IMR-90 (cell line): ENCODE measurements around the gene TSNAXIP1. TPM values are rescaled to one million over a fixed set of nuclear protein-coding genes. Genes with fewer than 3 reads are reported as not detected.

Experiments used
- ATAC-seq: fragments of 200-7000 bp; cut with Tn5 transposase; 2 replicates; pipeline ENCODE4 v1.9.1; 2020; ENCODE audit warnings: low read depth, mild to moderate bottlenecking, moderate library complexity
- BruUV-seq: library from RNA; stranded (reverse); fragments of 400-500 nt; replicated peaks from 2 replicates; lab custom pipeline; 2021; lab: Mats Ljungman, UMichigan
- CTCF ChIA-PET: fragments of 300-600 bp; formaldehyde crosslinking; extraction: SDS; loops from one replicate; lab custom pipeline; 2021; ENCODE audit warnings: antibody characterized with exemption; lab: Yijun Ruan, JAX
- POLR2A ChIA-PET: fragments of 300-600 bp; sonication (Branson Sonifier 250); formaldehyde crosslinking; loops from one replicate; lab custom pipeline; 2022; ENCODE audit warnings: antibody characterized with exemption; ENCODE audit not compliant: unreplicated experiment; lab: Charles Lee
- DNase-seq: peaks from one replicate; pipeline ENCODE4 v3.0.0; 2013
- H2AFZ ChIP-seq: replicated peaks from 2 replicates; pipeline ENCODE3; 2013; ENCODE audit warnings: low read length, mild to moderate bottlenecking; ENCODE audit not compliant: poor library complexity
- H2AK5ac ChIP-seq: 2 replicates; pipeline ENCODE4 v1.6.1; 2013; ENCODE audit warnings: low read depth, low read length, inconsistent platforms
- H2AK9ac ChIP-seq: replicated peaks from 2 replicates; pipeline ENCODE3; 2013; ENCODE audit warnings: mild to moderate bottlenecking, low read depth, low read length, moderate library complexity; ENCODE audit not compliant: poor library complexity
- H2BK120ac ChIP-seq: 2 replicates; pipeline ENCODE4 v1.6.1; 2013; ENCODE audit warnings: low read depth, low read length, inconsistent platforms
- H2BK15ac ChIP-seq: 3 replicates; pipeline ENCODE4 v1.6.1; 2013; ENCODE audit warnings: low read depth, low read length, inconsistent platforms
- H2BK20ac ChIP-seq: 2 replicates; pipeline ENCODE4 v1.6.1; 2013; ENCODE audit warnings: low read depth, mild to moderate bottlenecking, inconsistent platforms, low read length, moderate library complexity
- H2BK5ac ChIP-seq: 2 replicates; pipeline ENCODE4 v1.6.1; 2013; ENCODE audit warnings: mild to moderate bottlenecking, low read depth, low read length, inconsistent platforms; ENCODE audit not compliant: poor library complexity, severe bottlenecking
- H3K14ac ChIP-seq: replicated peaks from 2 replicates; pipeline ENCODE4 v1.6.1; 2013; ENCODE audit warnings: low read depth, low read length, inconsistent platforms
- H3K18ac ChIP-seq: 2 replicates; pipeline ENCODE4 v1.6.1; 2013; ENCODE audit warnings: low read depth, low read length, control low read depth
- H3K23ac ChIP-seq: 2 replicates; pipeline ENCODE4 v1.6.1; 2013; ENCODE audit warnings: low read depth, low read length, inconsistent platforms
- H3K27ac ChIP-seq: 2 replicates; pipeline ENCODE4 v1.5.1; 2013; ENCODE audit warnings: mild to moderate bottlenecking, control low read depth, low read length; ENCODE audit not compliant: insufficient read depth
- H3K27me3 ChIP-seq: 2 replicates; pipeline ENCODE4 v1.6.1; 2013; ENCODE audit warnings: low read length; ENCODE audit not compliant: control insufficient read depth, insufficient read depth
- H3K36me3 ChIP-seq: 2 replicates; pipeline ENCODE4 v1.6.1; 2013; ENCODE audit warnings: low read length, mixed read lengths; ENCODE audit not compliant: control insufficient read depth, insufficient read depth
- H3K4ac ChIP-seq: 2 replicates; pipeline ENCODE4 v1.6.1; 2013; ENCODE audit warnings: low read depth, low read length, inconsistent platforms
- H3K4me1 ChIP-seq: 2 replicates; pipeline ENCODE4 v1.6.1; 2013; ENCODE audit warnings: low read length, mixed read lengths; ENCODE audit not compliant: control insufficient read depth, insufficient read depth
- H3K4me2 ChIP-seq: 2 replicates; pipeline ENCODE4 v1.6.1; 2013; ENCODE audit warnings: low read depth, mild to moderate bottlenecking, control low read depth, low read length, moderate library complexity
- H3K4me3 ChIP-seq: 2 replicates; pipeline ENCODE4 v1.5.1; 2013; ENCODE audit warnings: low read depth, mild to moderate bottlenecking, control low read depth, low read length, moderate library complexity; ENCODE audit not compliant: insufficient read depth
- H3K56ac ChIP-seq: 2 replicates; pipeline ENCODE4 v1.6.1; 2013; ENCODE audit warnings: low read length, inconsistent platforms; ENCODE audit not compliant: insufficient read depth; ENCODE audit errors: extremely low read depth
- H3K79me1 ChIP-seq, 2 experiments: 2 replicates each; pipeline ENCODE4 v1.6.1; 2013; ENCODE audit warnings: low read length in 2 of 2, inconsistent platforms in 1 of 2, low read depth in 1 of 2
- H3K9ac ChIP-seq: 2 replicates; pipeline ENCODE4 v1.6.1; 2013; ENCODE audit warnings: low read depth, low read length, control low read depth
- H3K9me1 ChIP-seq: 2 replicates; pipeline ENCODE4 v1.6.1; 2013; ENCODE audit warnings: low read length, inconsistent platforms; ENCODE audit not compliant: insufficient read depth
- H3K9me3 ChIP-seq: 2 replicates; pipeline ENCODE4 v1.6.1; 2013; ENCODE audit warnings: low read length; ENCODE audit not compliant: control insufficient read depth, insufficient read depth
- H4K20me1 ChIP-seq: 2 replicates; pipeline ENCODE4 v1.6.1; 2013; ENCODE audit warnings: low read length, inconsistent platforms; ENCODE audit not compliant: insufficient read depth
- H4K5ac ChIP-seq: 2 replicates; pipeline ENCODE4 v1.6.1; 2013; ENCODE audit warnings: mild to moderate bottlenecking, low read depth, low read length, control low read depth
- H4K8ac ChIP-seq, 2 experiments: 2 replicates each; pipeline ENCODE4 v1.6.1; 2013; ENCODE audit warnings: low read depth in 2 of 2, low read length in 2 of 2, control low read depth in 1 of 2, inconsistent platforms in 1 of 2
- H4K91ac ChIP-seq: 2 replicates; pipeline ENCODE4 v1.6.1; 2013; ENCODE audit warnings: low read depth, low read length, inconsistent platforms; ENCODE audit not compliant: insufficient read depth
- BHLHE40 ChIP-seq: fragments of 150-350 bp; IDR thresholded peaks from 2 replicates; pipeline ENCODE4 v1.6.1; 2016; ENCODE audit warnings: mild to moderate bottlenecking, low read depth, low read length
- CHD1 ChIP-seq: IDR thresholded peaks from 2 replicates; pipeline ENCODE4 v1.6.1; 2012; ENCODE audit warnings: low read depth, low read length, improper control_type of control experiment
- MAFK ChIP-seq: IDR thresholded peaks from 2 replicates; pipeline ENCODE4 v1.6.1; 2012; ENCODE audit warnings: low read depth, low read length, improper control_type of control experiment
- RAD21 ChIP-seq: IDR thresholded peaks from 2 replicates; pipeline ENCODE4 v1.6.1; 2012; ENCODE audit warnings: low read length, improper control_type of control experiment
- RCOR1 ChIP-seq: IDR thresholded peaks from 2 replicates; pipeline ENCODE4 v1.6.1; 2012; ENCODE audit warnings: mild to moderate bottlenecking, low read length, improper control_type of control experiment; ENCODE audit not compliant: insufficient replicate concordance
- WGBS, 2 experiments: methylation state at CpG; one replicate each; pipeline versions ENCODE4 v1.1.5 to v1.1.7; 2013; ENCODE audit warnings: missing lambda C conversion rate in 2 of 2; ENCODE audit not compliant: insufficient read length in 1 of 2; ENCODE audit errors: extremely low coverage in 2 of 2; 5-methylcytosine and 5-hydroxymethylcytosine counted together
- dilution Hi-C: fragments of 300-500 bp; cut with HindIII; formaldehyde crosslinking; loops from one replicate; pipeline ENCODE4 v1.14.3; 2018; ENCODE audit warnings: low sequenced_read_pairs; ENCODE audit not compliant: unreplicated experiment
- in situ Hi-C: fragments of 300-500 bp; cut with MboI; formaldehyde crosslinking; loops from 3 replicates; pipeline ENCODE4 v1.14.3; 2019; ENCODE audit warnings: low sequenced_read_pairs, inconsistent platforms, mixed read lengths
- intact Hi-C: fragments of 100-400 bp; cut with micrococcal nuclease; formaldehyde crosslinking; loops from 2 replicates; pipeline ENCODE4 v1.10.0; 2022
- polyA plus RNA-seq, 3 experiments: library from polyadenylated mRNA; depleted of rRNA; stranded (reverse); fragments of >200 nt; gene quantifications; 2 replicates each; pipeline ENCODE4 v1.2.3, GENCODE V29; 2012; ENCODE audit warnings: low replicate concordance in 1 of 3
- total RNA-seq: library from RNA; depleted of rRNA; stranded (reverse); fragments of >200 nt; gene quantifications from 2 replicates; pipeline ENCODE4 v1.2.3, GENCODE V29; 2012
- TF ChIP-seq, protein P1 (sequence below): fragments of 150-350 bp; IDR thresholded peaks from 2 replicates; pipeline ENCODE4 v1.6.1; 2017; ENCODE audit warnings: mild to moderate bottlenecking, antibody characterized with exemption, low read length, low read depth

Gene TSNAXIP1
- total and polyA plus RNA-seq, 2 of the 4 experiments (the other 2 are of a cell fraction): 0.72 to 1.4 TPM

DNA sequence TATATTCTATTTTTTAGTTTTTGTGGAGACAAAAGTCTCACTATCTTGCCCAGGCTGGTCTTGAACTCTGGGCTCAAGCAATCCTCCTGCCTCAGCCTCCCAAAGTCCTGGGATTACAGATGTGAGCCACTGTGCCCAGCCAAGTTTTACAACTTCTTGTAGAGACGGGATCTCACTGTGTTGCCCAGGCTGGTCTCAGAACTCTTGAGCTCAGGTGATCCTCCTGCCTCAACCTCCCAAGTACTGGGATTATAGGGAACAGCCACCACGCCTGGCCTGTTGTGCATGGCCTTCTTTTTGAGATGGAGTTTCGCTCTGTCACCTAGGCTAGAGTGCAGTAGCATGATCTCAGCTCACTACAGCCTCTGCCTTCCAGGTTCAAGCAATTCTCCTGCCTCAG is 47.0 kb downstream of the TSNAXIP1 start:
- ChIA-PET POLR2A (no interaction called here), CTCF (no interaction called here)
- BruUV-seq: no TSS peak
- Histone ChIP-seq H3K23ac (no peak overlapping the region), H2BK5ac (no peak overlapping the region), H3K36me3 (peaks cover 6% of the 10 kb centered on the region), H3K4me2 (no peak overlapping the region), H4K20me1 (peaks cover 91% of the 10 kb centered on the region), H2AFZ (no peak overlapping the region), H3K4me1 (peaks cover 9% of the 10 kb centered on the region), H2BK15ac (no peak overlapping the region), H2AK9ac (no peak overlapping the region), H4K91ac (no peak overlapping the region), H3K27ac (no peak overlapping the region), H2AK5ac (no peak overlapping the region), H3K14ac (no peak overlapping the region), H4K5ac (no peak overlapping the region), H3K27me3 (no peaks in the 10 kb centered on the region), H2BK120ac (no peak overlapping the region), H2BK20ac (no peak overlapping the region), H3K9ac (no peak overlapping the region), H3K9me1 (peaks cover 37% of the 10 kb centered on the region), H3K56ac (no peak overlapping the region), H4K8ac (no peak overlapping the region), H3K9me3 (no peaks in the 10 kb centered on the region), H3K79me1 (peaks cover 12 to 72% of the 10 kb centered on the region in 2 experiments), H3K4me3 (no peak overlapping the region), H3K18ac (no peak overlapping the region), H3K4ac (no peak overlapping the region)
- intact Hi-C loops: no loop called here
- WGBS, 2 experiments: 100% methylated on average over 1 of the region's 3 CpGs; no CpG with 5 or more reads in 1 of the 2 experiments
- ATAC-seq (no peak), DNase-seq (no peak)
- TF ChIP-seq CHD1 (no peak), BHLHE40 (no peak), RCOR1 (no peak), MAFK (no peak), RAD21 (no peak)
- TF ChIP-seq, protein P1, sequence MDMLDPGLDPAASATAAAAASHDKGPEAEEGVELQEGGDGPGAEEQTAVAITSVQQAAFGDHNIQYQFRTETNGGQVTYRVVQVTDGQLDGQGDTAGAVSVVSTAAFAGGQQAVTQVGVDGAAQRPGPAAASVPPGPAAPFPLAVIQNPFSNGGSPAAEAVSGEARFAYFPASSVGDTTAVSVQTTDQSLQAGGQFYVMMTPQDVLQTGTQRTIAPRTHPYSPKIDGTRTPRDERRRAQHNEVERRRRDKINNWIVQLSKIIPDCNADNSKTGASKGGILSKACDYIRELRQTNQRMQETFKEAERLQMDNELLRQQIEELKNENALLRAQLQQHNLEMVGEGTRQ: no peak
- dilution Hi-C loops: no loop called here
- in situ Hi-C loops: no loop called here
